Epithelial cell of esophagus (primary cell): ENCODE measurements around the gene TGM5.

ENCODE experiments used
- DNase-seq: peaks from one replicate; pipeline ENCODE4 v3.0.0; 2010; ENCODE audit warnings: low read depth
- H3K4me3 ChIP-seq: 2 replicates; pipeline ENCODE4 v1.5.1; 2011; ENCODE audit warnings: mild to moderate bottlenecking, low read length, control low read depth
- TF ChIP-seq, protein P1 (sequence below): IDR thresholded peaks from 2 replicates; pipeline ENCODE4 v1.5.1; 2011; ENCODE audit warnings: low read depth, mild to moderate bottlenecking, low read length, control low read depth, inconsistent platforms; ENCODE audit not compliant: insufficient read depth; ENCODE audit errors: missing control alignments

Gene TGM5

GRCh38 chr15:43283526-43283925, 16.8 kb upstream of the TGM5 start:
- TF ChIP-seq, protein P1, sequence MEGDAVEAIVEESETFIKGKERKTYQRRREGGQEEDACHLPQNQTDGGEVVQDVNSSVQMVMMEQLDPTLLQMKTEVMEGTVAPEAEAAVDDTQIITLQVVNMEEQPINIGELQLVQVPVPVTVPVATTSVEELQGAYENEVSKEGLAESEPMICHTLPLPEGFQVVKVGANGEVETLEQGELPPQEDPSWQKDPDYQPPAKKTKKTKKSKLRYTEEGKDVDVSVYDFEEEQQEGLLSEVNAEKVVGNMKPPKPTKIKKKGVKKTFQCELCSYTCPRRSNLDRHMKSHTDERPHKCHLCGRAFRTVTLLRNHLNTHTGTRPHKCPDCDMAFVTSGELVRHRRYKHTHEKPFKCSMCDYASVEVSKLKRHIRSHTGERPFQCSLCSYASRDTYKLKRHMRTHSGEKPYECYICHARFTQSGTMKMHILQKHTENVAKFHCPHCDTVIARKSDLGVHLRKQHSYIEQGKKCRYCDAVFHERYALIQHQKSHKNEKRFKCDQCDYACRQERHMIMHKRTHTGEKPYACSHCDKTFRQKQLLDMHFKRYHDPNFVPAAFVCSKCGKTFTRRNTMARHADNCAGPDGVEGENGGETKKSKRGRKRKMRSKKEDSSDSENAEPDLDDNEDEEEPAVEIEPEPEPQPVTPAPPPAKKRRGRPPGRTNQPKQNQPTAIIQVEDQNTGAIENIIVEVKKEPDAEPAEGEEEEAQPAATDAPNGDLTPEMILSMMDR, result no peak
- no peak for DNase-seq
- no peak overlapping the region for H3K4me3 ChIP-seq

- DNase-seq, result no peak
- TF ChIP-seq, protein P1, result no peak
- H3K4me3 ChIP-seq, result no peak overlapping the region
Observed at GRCh38 chr15:43281926-43282602, 15.3 kb upstream of the TGM5 start.

- no peak overlapping the region for H3K4me3 ChIP-seq
- DNase-seq, result no peak
- TF ChIP-seq, protein P1, result no peak
Observed at GRCh38 chr15:43280996-43281395, 14.3 kb upstream of the TGM5 start.

GRCh38 chr15:43279496-43279895, 12.8 kb upstream of the TGM5 start:
- no peak for DNase-seq
- TF ChIP-seq, protein P1, result no peak
- H3K4me3 ChIP-seq, result no peak overlapping the region

- no peak overlapping the region for H3K4me3 ChIP-seq
- no peak for DNase-seq
- TF ChIP-seq, protein P1, result no peak
Observed at GRCh38 chr15:43278869-43279268, 12.1 kb upstream of the TGM5 start.

GRCh38 chr15:43277901-43278300, 11.2 kb upstream of the TGM5 start:
- TF ChIP-seq, protein P1, result no peak
- no peak for DNase-seq
- H3K4me3 ChIP-seq, result no peak overlapping the region

DNA sequence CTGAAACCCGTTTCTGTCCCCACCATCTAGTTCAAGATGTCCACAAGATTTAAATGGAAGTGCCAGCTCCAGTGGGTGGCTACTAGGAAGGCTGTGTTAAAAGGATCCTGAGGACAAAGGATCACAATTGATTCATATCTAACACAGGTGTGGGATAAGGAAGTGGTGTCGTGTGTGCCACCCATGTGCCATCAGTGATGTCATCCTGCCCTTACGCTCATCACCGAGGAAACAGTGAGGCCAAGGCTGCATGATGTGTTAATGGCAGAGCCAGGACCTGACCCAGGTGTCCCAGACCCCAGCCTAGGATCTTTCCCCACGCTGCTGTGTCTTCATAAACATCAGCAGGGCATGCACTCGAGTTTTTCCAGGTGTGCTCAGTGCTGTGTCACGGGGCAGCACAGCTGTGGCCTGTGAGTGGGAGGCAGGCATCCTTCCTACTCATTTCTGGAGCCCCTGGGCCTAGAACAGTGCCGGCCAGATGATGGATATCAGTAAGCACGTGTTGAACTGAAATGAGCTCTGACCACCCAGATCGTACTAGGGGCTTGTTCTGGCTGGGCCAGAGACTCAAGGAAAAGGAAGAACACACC, 10.6 kb upstream of the TGM5 start:
- H3K4me3 ChIP-seq, result no peak overlapping the region

More for the DNA sequence above, 10.6 kb upstream of the TGM5 start:
- DNase-seq, result no peak
- TF ChIP-seq, protein P1, result no peak
